Prostate gland (tissue), 2 donors: ENCODE data around the gene PRSS35. TPM values are rescaled to one million over a fixed set of nuclear protein-coding genes. Genes with fewer than 3 reads are reported as not detected.

ENCODE experiments used
- DNase-seq: peaks from one replicate; pipeline ENCODE4 v3.0.0-alpha.2; 2019; ENCODE audit warnings: low spot score
- H3K27ac ChIP-seq, 2 donors: fragments of 200-600 bp; sonication (generic); 2 replicates each; pipeline ENCODE4 v1.5.1; 2017 to 2019
- H3K27me3 ChIP-seq: fragments of 200-600 bp; sonication (generic); replicated peaks from 2 replicates; pipeline ENCODE4 v1.5.1; 2019; ENCODE audit not compliant: insufficient read depth
- H3K36me3 ChIP-seq, 2 donors: fragments of 200-600 bp; sonication (generic); 1 replicate in 1 of 2; 2 replicates in 1 of 2; pipeline versions ENCODE4 v1.5.1 to v1.8.1; 2017 to 2019
- H3K4me1 ChIP-seq: fragments of 200-600 bp; sonication (generic); replicated peaks from 2 replicates; pipeline ENCODE4 v1.5.1; 2019
- H3K4me3 ChIP-seq, 2 donors: fragments of 200-600 bp; sonication (generic); 2 replicates each; pipeline ENCODE4 v1.5.1; 2017 to 2019
- H3K9me3 ChIP-seq: fragments of 200-600 bp; sonication (generic); 2 replicates; pipeline ENCODE4 v1.5.1; 2017
- CTCF ChIP-seq, 4 experiments: fragments of 200-600 bp in 2 of 4; fragments of 450-650 bp in 2 of 4; sonication (generic) in 2 of 4; IDR thresholded peaks; 1 replicate in 3 of 4; 2 replicates in 1 of 4; pipeline ENCODE4 v1.5.1; 2016 to 2019; ENCODE audit warnings: antibody characterized with exemption in 4 of 4, mild to moderate bottlenecking in 2 of 4, moderate library complexity in 2 of 4
- POLR2A ChIP-seq: fragments of 450-650 bp; IDR thresholded peaks from one replicate; pipeline ENCODE4 v1.6.1; 2016; ENCODE audit warnings: antibody characterized with exemption, mild to moderate bottlenecking
- POLR2AphosphoS5 ChIP-seq: sonication (generic); formaldehyde crosslinking; IDR thresholded peaks from one replicate; pipeline ENCODE4 v1.6.1; 2017; ENCODE audit warnings: antibody characterized with exemption
- WGBS: methylation state at CpG from one replicate; pipeline ENCODE4 v1.1.5; 2018; 5-methylcytosine and 5-hydroxymethylcytosine counted together
- intact Hi-C: fragments of 100-400 bp; cut with DNase I; formaldehyde crosslinking; loops from one replicate; pipeline ENCODE4 v1.14.2; 2022
- total RNA-seq, 2 donors: library from RNA; depleted of rRNA; stranded (reverse); fragments of >200 nt; gene quantifications; one replicate each; pipeline ENCODE4 v1.1.0, GENCODE V29; 2016

Gene PRSS35
- total RNA-seq = 1 to 10 TPM in 1 of 2 donors, not detected in 1; 2.4 TPM

- Histone ChIP-seq H3K36me3 (no peaks in the 10 kb centered on the region), H3K9me3 (no peaks in the 10 kb centered on the region), H3K27ac (no peak within 1 kb of the TSS), H3K4me1 (no peaks in the 10 kb centered on the region), H3K4me3 (peak within 1 kb of the TSS; percentile 21 to 25), H3K27me3 (no peaks in the 10 kb centered on the region)
- peak; percentile 29 for DNase-seq
- no peak for TF ChIP-seq POLR2AphosphoS5
- TF ChIP-seq POLR2A = no peak
- peak in 3 of 4 experiments; percentile 33 to 50 (median 42) for TF ChIP-seq CTCF (IDR thresholded peaks at IDR 0.05)
- intact Hi-C loops = loop anchor here (2.0 to 5.0 kb wide), 3 partner anchors 93 to 445 kb away; partner anchors contain the start of genes DOP1A and UBE3D
- under 1% methylated on average over 36 of the region's 38 CpGs for WGBS
Observed at GRCh38 chr6:83511901-83512681, at the start of gene PRSS35. PRSS35 (plus strand) TSS chr6:83512534; CDS start chr6:83523442, 10,908 bp downstream.

GRCh38 chr6:83463886-83464285 is 48.4 kb upstream of the PRSS35 start:
- Histone ChIP-seq H3K4me3 (no peak overlapping the region), H3K36me3 (no peaks in the 10 kb centered on the region), H3K9me3 (no peaks in the 10 kb centered on the region), H3K4me1 (no peaks in the 10 kb centered on the region), H3K27me3 (no peaks in the 10 kb centered on the region), H3K27ac (no peak overlapping the region)
- no peak for TF ChIP-seq POLR2AphosphoS5
- TF ChIP-seq POLR2A = no peak
- TF ChIP-seq CTCF (IDR thresholded peaks at IDR 0.05) = no peak
- intact Hi-C loops = no loop called here
- DNase-seq = no peak
- WGBS = 35% methylated on average over 2 of the region's 2 CpGs

- Histone ChIP-seq H3K4me1 (no peaks in the 10 kb centered on the region), H3K9me3 (no peaks in the 10 kb centered on the region), H3K27me3 (no peaks in the 10 kb centered on the region), H3K27ac (no peak overlapping the region), H3K4me3 (no peak overlapping the region), H3K36me3 (no peaks in the 10 kb centered on the region)
- intact Hi-C loops = no loop called here
- DNase-seq = no peak
- TF ChIP-seq POLR2AphosphoS5 (peak; percentile 29), POLR2A (no peak), CTCF (IDR thresholded peaks at IDR 0.05) (no peak)
- WGBS = 61% methylated on average over 5 of the region's 5 CpGs
Observed at GRCh38 chr6:83464381-83465140, 47.8 kb upstream of the PRSS35 start.

- H3K27me3 ChIP-seq = no peaks in the 10 kb centered on the region
- no peaks in the 10 kb centered on the region for H3K36me3 ChIP-seq
- H3K4me3 ChIP-seq = no peak overlapping the region
- no peak for DNase-seq
- intact Hi-C loops = no loop called here
- H3K27ac ChIP-seq = no peak overlapping the region
- 86% methylated on average over 6 of the region's 6 CpGs for WGBS
- H3K9me3 ChIP-seq = no peaks in the 10 kb centered on the region
- H3K4me1 ChIP-seq = no peaks in the 10 kb centered on the region
- no peak for TF ChIP-seq CTCF (IDR thresholded peaks at IDR 0.05)
- TF ChIP-seq POLR2A = no peak
- no peak for TF ChIP-seq POLR2AphosphoS5
Observed at GRCh38 chr6:83466328-83466727, 46.0 kb upstream of the PRSS35 start.
